ENCODE results near the gene ASCC2. TPM values are rescaled to one million over a fixed set of nuclear protein-coding genes. Genes with fewer than 3 reads are reported as not detected.

The ASCC2 gene
- polyA plus RNA-seq, 1 experiment = 62.6 TPM

GRCh38 chr22:29780220-29780619, 57.9 kb downstream of the ASCC2 start:
- ChIA-PET POLR2A (no interaction called here), CTCF (interaction anchor here (1.6 kb wide), 1 partner anchor 309 kb away, joined by 3 read pairs; no protein-coding TSS in a partner anchor)
- no peak for TF ChIP-seq CTCF (IDR thresholded peaks at IDR 0.05; ENCODE audit: insufficient read depth, low read depth, low read length)
- Histone ChIP-seq H3K36me3 (ENCODE audit: control insufficient read depth, insufficient read depth, low read length) (no peaks in the 10 kb centered on the region), H3K4me3 (ENCODE audit: low read depth, low read length) (no peak overlapping the region), H3K27me3 (ENCODE audit: control insufficient read depth, insufficient read depth, low read length) (no peaks in the 10 kb centered on the region)
- no peak for DNase-seq (ENCODE audit: low read depth)

GRCh38 chr22:29773233-29773632, 64.8 kb downstream of the ASCC2 start:
- no peak overlapping the region for H3K4me3 ChIP-seq (ENCODE audit: low read depth, low read length)
- POLR2A ChIA-PET = interaction anchor here (0.6 kb wide), 1 partner anchor 9 kb away, joined by 6 read pairs; no protein-coding TSS in a partner anchor
- TF ChIP-seq CTCF (IDR thresholded peaks at IDR 0.05; ENCODE audit: insufficient read depth, low read depth, low read length) = no peak
- peaks cover 4% of the 10 kb centered on the region for H3K36me3 ChIP-seq (ENCODE audit: control insufficient read depth, insufficient read depth, low read length)
- DNase-seq (ENCODE audit: low read depth) = no peak
- CTCF ChIA-PET = interaction anchor here (0.9 to 3.3 kb wide), 4 partner anchors 23 to 315 kb away, joined by 3 to 19 read pairs (median 6); no protein-coding TSS in a partner anchor
- H3K27me3 ChIP-seq (ENCODE audit: control insufficient read depth, insufficient read depth, low read length) = no peaks in the 10 kb centered on the region

DNA sequence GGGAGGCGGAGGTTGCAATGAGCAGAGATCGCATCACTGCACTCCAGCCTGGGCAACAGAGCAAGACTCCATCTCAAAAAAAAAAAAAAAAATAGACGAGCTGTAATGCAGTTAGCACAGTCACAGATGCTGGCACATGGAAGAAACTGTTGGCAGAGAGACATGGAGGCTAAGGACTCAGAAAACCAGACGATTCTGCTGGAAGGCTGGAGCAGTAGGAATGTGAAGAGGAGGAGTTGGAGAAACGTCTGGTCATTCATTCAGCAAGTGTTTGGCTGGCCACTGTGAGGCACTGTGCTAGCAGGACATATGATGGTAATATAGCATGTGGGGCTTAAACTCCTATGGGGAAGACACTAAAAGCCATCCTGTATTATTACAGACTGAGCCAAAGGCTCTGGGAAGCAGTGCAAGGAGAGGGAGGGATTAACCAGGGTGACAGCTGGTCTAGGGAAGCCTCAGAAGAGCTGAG, 65.9 kb downstream of the ASCC2 start:
- POLR2A ChIA-PET = no interaction called here
- Histone ChIP-seq H3K27me3 (ENCODE audit: control insufficient read depth, insufficient read depth, low read length) (no peaks in the 10 kb centered on the region), H3K36me3 (ENCODE audit: control insufficient read depth, insufficient read depth, low read length) (peaks cover 4% of the 10 kb centered on the region), H3K4me3 (ENCODE audit: low read depth, low read length) (no peak overlapping the region)
- CTCF ChIA-PET = interaction anchor here (0.7 to 3.3 kb wide), 6 partner anchors 24 to 234 kb away, joined by 3 to 19 read pairs (median 3); no protein-coding TSS in a partner anchor
- peak; percentile 64 for TF ChIP-seq CTCF (IDR thresholded peaks at IDR 0.05; ENCODE audit: insufficient read depth, low read depth, low read length)
- DNase-seq (ENCODE audit: low read depth) = no peak

GRCh38 chr22:29769723-29770321, 68.3 kb downstream of the ASCC2 start:
- H3K36me3 ChIP-seq (ENCODE audit: control insufficient read depth, insufficient read depth, low read length) = peaks cover 4% of the 10 kb centered on the region
- no peak overlapping the region for H3K4me3 ChIP-seq (ENCODE audit: low read depth, low read length)
- DNase-seq (ENCODE audit: low read depth) = no peak
- no peaks in the 10 kb centered on the region for H3K27me3 ChIP-seq (ENCODE audit: control insufficient read depth, insufficient read depth, low read length)
- POLR2A ChIA-PET = no interaction called here
- no peak for TF ChIP-seq CTCF (IDR thresholded peaks at IDR 0.05; ENCODE audit: insufficient read depth, low read depth, low read length)
- CTCF ChIA-PET = interaction anchor here (0.6 to 1.2 kb wide), 3 partner anchors 8 to 237 kb away, joined by 3 to 4 read pairs (median 3); no protein-coding TSS in a partner anchor

- TF ChIP-seq CTCF (IDR thresholded peaks at IDR 0.05; ENCODE audit: insufficient read depth, low read depth, low read length) = no peak
- POLR2A ChIA-PET = no interaction called here
- Histone ChIP-seq H3K4me3 (ENCODE audit: low read depth, low read length) (peak overlapping the region; percentile 85), H3K27me3 (ENCODE audit: control insufficient read depth, insufficient read depth, low read length) (no peaks in the 10 kb centered on the region), H3K36me3 (ENCODE audit: control insufficient read depth, insufficient read depth, low read length) (peaks cover 4% of the 10 kb centered on the region)
- DNase-seq (ENCODE audit: low read depth) = no peak
- CTCF ChIA-PET = no interaction called here
These were observed 69.9 kb downstream of the ASCC2 start for GRCh38 chr22:29768052-29768693.
